Activated T-helper 2 cell treated with anti-CD3 and anti-CD28 coated beads, Interferon-gamma antibody, Interleukin-2, Interleukin-4, amounts not matched to agents 10 μg/mL and 5 μg/mL and 100 μg/mL, durations not matched to agents 14 hours and 24 hours and 36 hours (primary cell): ENCODE measurements around the gene AUTS2. TPM values are rescaled to one million over a fixed set of nuclear protein-coding genes. Genes with fewer than 3 reads are reported as not detected.
A peak's percentile ranks its signal among the peaks of the same experiment; 100 is the strongest.
"Not testable (repeated sequence)": the region's sequence is repeated elsewhere in the genome, so short reads cannot be mapped to it uniquely, and the experiment has no call there.

Experiments
- DNase-seq: peaks from one replicate; pipeline ENCODE4 v3.0.0; 2021; ENCODE audit warnings: low spot score
- H3K27ac Mint-ChIP-seq: one replicate; pipeline ENCODE4 v1.8.0; 2021; ENCODE audit warnings: mixed read lengths
- H3K27me3 Mint-ChIP-seq: one replicate; pipeline ENCODE4 v1.8.0; 2021; ENCODE audit warnings: low read depth, mixed read lengths
- H3K36me3 Mint-ChIP-seq: one replicate; pipeline ENCODE4 v1.8.0; 2021; ENCODE audit warnings: low read depth, mixed read lengths
- H3K4me1 Mint-ChIP-seq: one replicate; pipeline ENCODE4 v1.8.0; 2021; ENCODE audit warnings: low read depth, mixed read lengths
- H3K4me3 Mint-ChIP-seq: one replicate; pipeline ENCODE4 v1.8.0; 2021; ENCODE audit warnings: low read depth, mild to moderate bottlenecking, moderate library complexity, mixed read lengths
- H3K9me3 Mint-ChIP-seq: one replicate; pipeline ENCODE4 v1.8.0; 2021; ENCODE audit warnings: mixed read lengths
- intact Hi-C: fragments of 100-400 bp; cut with micrococcal nuclease; formaldehyde crosslinking; loops from one replicate; pipeline ENCODE4 v1.15.1; 2023
- total RNA-seq: library from RNA; stranded (reverse); gene quantifications from 2 replicates; pipeline ENCODE4 v1.2.3, GENCODE V29; 2022

Gene AUTS2
- total RNA-seq, 1 donor from 2014 or later: 1.1 TPM

- no peaks in the 10 kb centered on the region for H3K36me3 Mint-ChIP-seq
- no peak overlapping the region for H3K4me3 Mint-ChIP-seq
- H3K27ac Mint-ChIP-seq: no peak overlapping the region
- peaks cover 6% of the 10 kb centered on the region for H3K9me3 Mint-ChIP-seq
- no peak for DNase-seq
- H3K27me3 Mint-ChIP-seq: peaks cover 14% of the 10 kb centered on the region
- intact Hi-C loops: loop anchor here (5.0 kb wide), 1 partner anchor 131 kb away; no protein-coding TSS in a partner anchor
- peaks cover 18% of the 10 kb centered on the region for H3K4me1 Mint-ChIP-seq
Observed at GRCh38 chr7:70645876-70646351, 1047.6 kb downstream of the AUTS2 start.

DNA sequence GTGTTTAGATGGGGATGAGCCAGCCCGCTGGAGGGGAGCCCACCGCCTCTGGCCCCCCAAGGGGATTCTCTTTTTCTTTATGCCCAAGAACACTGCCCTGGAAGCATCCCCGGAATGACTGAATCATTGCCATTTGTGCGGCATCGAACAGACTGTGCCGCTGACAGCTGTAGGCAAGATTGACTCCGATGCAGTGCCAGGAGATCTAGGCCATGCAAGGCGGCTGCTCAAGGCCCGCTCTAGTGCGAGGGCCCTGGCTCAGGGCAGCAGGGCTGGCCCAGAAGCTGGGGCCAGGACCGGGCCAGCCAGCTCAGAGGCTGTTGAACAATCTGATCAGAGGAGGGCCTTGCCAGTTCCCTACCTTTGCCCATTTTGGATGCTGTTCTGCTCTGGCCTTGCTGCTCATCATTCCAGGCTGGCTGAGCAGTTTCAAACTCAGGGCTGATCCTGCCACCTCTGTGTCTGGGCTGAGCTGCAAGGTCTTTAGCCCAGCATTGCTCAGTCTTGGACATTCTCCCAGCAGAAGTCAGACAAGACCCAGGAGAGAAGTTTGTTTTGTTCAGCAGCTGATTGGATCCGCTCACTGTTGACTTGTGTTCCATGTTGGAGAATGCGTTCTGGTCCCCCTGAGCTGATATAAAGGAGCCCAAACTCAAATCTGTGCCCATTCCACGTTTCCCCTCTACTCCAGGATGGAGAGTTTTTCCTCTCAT lies 1048.4 kb downstream of the AUTS2 start:
- H3K4me3 Mint-ChIP-seq: no peak overlapping the region
- H3K36me3 Mint-ChIP-seq: no peaks in the 10 kb centered on the region
- H3K27ac Mint-ChIP-seq: no peak overlapping the region
- H3K4me1 Mint-ChIP-seq: peaks cover 18% of the 10 kb centered on the region
- H3K27me3 Mint-ChIP-seq: peaks cover 19% of the 10 kb centered on the region
- no peak for DNase-seq
- peaks cover 10% of the 10 kb centered on the region for H3K9me3 Mint-ChIP-seq
- intact Hi-C loops: loop anchor here (5.0 kb wide), 1 partner anchor 131 kb away; no protein-coding TSS in a partner anchor

DNA sequence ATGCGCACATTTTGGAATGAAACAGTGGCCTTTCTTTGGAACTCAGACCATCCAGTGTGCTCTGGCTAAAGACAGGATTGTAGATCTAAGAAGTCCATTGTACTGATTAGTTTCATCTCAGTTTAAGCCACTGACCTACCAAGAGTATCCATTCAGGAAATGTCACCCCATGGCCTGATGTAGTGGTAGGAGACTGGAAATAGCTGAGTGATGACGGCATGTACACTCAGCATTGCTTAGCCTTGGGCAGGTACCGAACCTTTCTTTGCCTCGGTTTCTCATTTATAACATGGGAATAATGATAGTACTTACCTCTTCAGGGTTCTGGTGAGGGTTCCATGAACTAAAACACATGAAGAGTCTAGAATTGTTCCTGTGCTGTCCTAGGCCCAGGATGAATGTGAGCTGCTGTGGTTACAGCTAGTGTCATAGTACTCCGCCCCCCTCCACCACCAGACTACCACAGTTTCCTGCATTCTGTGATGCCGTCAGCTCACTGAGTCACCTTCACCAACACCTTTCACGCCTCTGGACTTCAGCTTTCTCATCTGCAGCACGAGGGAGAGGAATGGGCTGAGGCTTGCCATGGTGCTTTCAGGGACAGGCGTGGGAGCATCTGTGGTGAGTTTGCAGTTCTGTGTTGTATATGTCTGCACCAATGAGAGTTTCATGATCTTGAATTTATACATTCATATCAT lies 1049.7 kb downstream of the AUTS2 start:
- Mint-ChIP-seq H3K4me1 (peaks cover 18% of the 10 kb centered on the region), H3K9me3 (peaks cover 10% of the 10 kb centered on the region), H3K4me3 (peak overlapping the region; percentile 21), H3K27me3 (peaks cover 27% of the 10 kb centered on the region), H3K36me3 (no peaks in the 10 kb centered on the region), H3K27ac (peak overlapping the region; percentile 60)
- peak; percentile 70 for DNase-seq
- intact Hi-C loops: loop anchor here (1.0 to 5.0 kb wide), 2 partner anchors 31 to 129 kb away; no protein-coding TSS in a partner anchor

DNA sequence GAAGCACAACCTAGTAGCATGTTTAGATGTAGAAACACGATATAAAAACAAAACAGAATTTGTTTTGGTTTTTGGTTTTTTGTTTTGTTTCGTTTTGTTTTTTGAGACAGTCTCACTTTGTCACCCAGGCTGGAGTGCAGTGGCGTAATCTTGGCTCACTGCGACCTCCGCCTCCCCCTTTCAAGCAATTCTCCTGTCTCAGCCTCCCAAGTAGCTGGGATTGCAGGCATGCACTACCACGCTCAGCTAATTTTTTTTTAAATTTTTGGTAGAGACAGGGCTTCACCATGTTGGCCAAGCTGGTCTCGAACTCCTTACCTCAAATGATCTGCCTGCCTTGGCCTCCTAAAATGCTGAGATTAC lies 1050.2 kb downstream of the AUTS2 start:
- DNase-seq, H3K36me3 Mint-ChIP-seq: not testable (repeated sequence)
- Mint-ChIP-seq H3K9me3 (peaks cover 13% of the 10 kb centered on the region), H3K4me1 (peaks cover 18% of the 10 kb centered on the region), H3K4me3 (peak overlapping the region; percentile 21), H3K27me3 (peaks cover 31% of the 10 kb centered on the region), H3K27ac (peak overlapping the region; percentile 60)
- intact Hi-C loops: loop anchor here (1.0 to 5.0 kb wide), 2 partner anchors 31 to 129 kb away; no protein-coding TSS in a partner anchor

GRCh38 chr7:70649323-70649722 lies 1051.0 kb downstream of the AUTS2 start:
- H3K9me3 Mint-ChIP-seq: peaks cover 13% of the 10 kb centered on the region
- intact Hi-C loops: loop anchor here (5.0 kb wide), 1 partner anchor 128 kb away; no protein-coding TSS in a partner anchor
- no peak overlapping the region for H3K4me3 Mint-ChIP-seq
- no peak for DNase-seq
- H3K36me3 Mint-ChIP-seq: no peaks in the 10 kb centered on the region
- H3K27me3 Mint-ChIP-seq: peaks cover 35% of the 10 kb centered on the region
- H3K27ac Mint-ChIP-seq: no peak overlapping the region
- H3K4me1 Mint-ChIP-seq: peaks cover 18% of the 10 kb centered on the region

- peaks cover 24% of the 10 kb centered on the region for H3K27me3 Mint-ChIP-seq
- H3K36me3 Mint-ChIP-seq: no peaks in the 10 kb centered on the region
- H3K4me3 Mint-ChIP-seq: no peak overlapping the region
- DNase-seq: no peak
- H3K4me1 Mint-ChIP-seq: peaks cover 4% of the 10 kb centered on the region
- intact Hi-C loops: no loop called here
- no peak overlapping the region for H3K27ac Mint-ChIP-seq
- H3K9me3 Mint-ChIP-seq: peaks cover 13% of the 10 kb centered on the region
Observed at GRCh38 chr7:70654146-70654545, 1055.9 kb downstream of the AUTS2 start.

- no peak overlapping the region for H3K27ac Mint-ChIP-seq
- no peak overlapping the region for H3K4me3 Mint-ChIP-seq
- H3K36me3 Mint-ChIP-seq: no peaks in the 10 kb centered on the region
- no peak for DNase-seq
- H3K27me3 Mint-ChIP-seq: peaks cover 24% of the 10 kb centered on the region
- peaks cover 8% of the 10 kb centered on the region for H3K4me1 Mint-ChIP-seq
- H3K9me3 Mint-ChIP-seq: peaks cover 13% of the 10 kb centered on the region
- intact Hi-C loops: no loop called here
Observed at GRCh38 chr7:70654979-70655378, 1056.7 kb downstream of the AUTS2 start.

GRCh38 chr7:70655694-70656093 lies 1057.4 kb downstream of the AUTS2 start:
- peaks cover 9% of the 10 kb centered on the region for H3K9me3 Mint-ChIP-seq
- no peak overlapping the region for H3K27ac Mint-ChIP-seq
- no peaks in the 10 kb centered on the region for H3K36me3 Mint-ChIP-seq
- no peak for DNase-seq
- intact Hi-C loops: no loop called here
- peaks cover 22% of the 10 kb centered on the region for H3K27me3 Mint-ChIP-seq
- H3K4me3 Mint-ChIP-seq: no peak overlapping the region
- peaks cover 10% of the 10 kb centered on the region for H3K4me1 Mint-ChIP-seq

DNA sequence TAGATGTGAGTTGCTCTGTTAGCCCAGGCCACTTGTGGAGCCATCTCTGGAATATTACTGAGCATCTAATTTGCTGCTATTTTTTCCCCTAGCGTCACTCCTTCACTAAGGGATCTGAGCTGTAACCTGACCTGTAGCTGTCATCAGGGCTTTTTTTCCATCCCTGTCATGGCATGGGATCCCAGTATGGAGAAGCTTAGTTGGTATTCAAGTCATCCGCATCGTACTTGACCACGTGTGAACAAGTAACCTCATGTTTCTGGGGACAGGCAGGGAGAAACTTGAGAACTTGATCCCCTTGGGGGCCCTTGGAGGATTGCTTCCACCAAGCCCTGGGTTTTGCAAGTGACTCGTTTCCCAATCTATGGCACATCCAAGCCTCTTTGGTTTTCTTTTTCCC lies 1059.3 kb downstream of the AUTS2 start:
- Mint-ChIP-seq H3K4me1 (peaks cover 12% of the 10 kb centered on the region), H3K9me3 (peaks cover 3% of the 10 kb centered on the region), H3K27me3 (peaks cover 11% of the 10 kb centered on the region), H3K4me3 (no peak overlapping the region), H3K27ac (no peak overlapping the region), H3K36me3 (no peaks in the 10 kb centered on the region)
- intact Hi-C loops: no loop called here
- no peak for DNase-seq

DNA sequence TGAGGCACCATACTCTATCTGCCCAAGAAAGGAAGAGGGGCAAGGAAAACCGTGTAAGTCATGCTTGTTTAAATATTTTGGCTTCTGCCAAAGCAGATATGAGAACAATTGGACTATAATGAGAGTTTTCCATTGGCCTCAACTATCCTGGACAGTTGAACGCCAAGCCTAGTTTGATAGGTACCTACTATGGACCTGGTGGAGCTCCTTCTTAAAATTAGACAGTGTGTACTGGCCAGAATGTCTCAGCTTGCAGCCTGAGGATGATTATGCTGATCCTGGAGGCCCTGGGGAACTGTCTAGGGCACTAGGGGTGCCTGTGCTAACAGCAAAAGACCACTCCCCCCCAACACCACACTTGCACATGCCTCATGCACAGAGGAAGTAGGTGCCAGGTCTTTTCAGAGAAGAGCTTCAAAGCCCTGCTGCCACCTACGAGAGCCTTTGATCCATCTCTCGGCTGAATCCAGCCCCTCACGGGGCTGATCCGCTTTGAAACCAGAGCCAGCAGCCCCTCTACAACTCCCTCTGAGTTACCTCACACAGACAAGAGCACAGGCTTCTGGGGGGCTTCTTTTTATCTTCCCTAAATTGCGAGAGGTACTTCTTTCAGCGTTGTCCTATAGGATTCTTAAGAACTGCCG lies 1059.8 kb downstream of the AUTS2 start:
- Mint-ChIP-seq H3K9me3 (peaks cover 3% of the 10 kb centered on the region), H3K27me3 (peaks cover 9% of the 10 kb centered on the region), H3K4me3 (no peak overlapping the region), H3K4me1 (peaks cover 12% of the 10 kb centered on the region), H3K27ac (no peak overlapping the region), H3K36me3 (no peaks in the 10 kb centered on the region)
- no peak for DNase-seq
- intact Hi-C loops: no loop called here

- Mint-ChIP-seq H3K9me3 (no peaks in the 10 kb centered on the region), H3K27ac (no peak overlapping the region), H3K4me1 (peaks cover 12% of the 10 kb centered on the region), H3K36me3 (no peaks in the 10 kb centered on the region), H3K27me3 (peaks cover 1% of the 10 kb centered on the region), H3K4me3 (no peak overlapping the region)
- DNase-seq: no peak
- intact Hi-C loops: no loop called here
Observed at GRCh38 chr7:70659263-70659662, 1061.0 kb downstream of the AUTS2 start.

- Mint-ChIP-seq H3K27me3 (peaks cover 1% of the 10 kb centered on the region), H3K4me3 (no peak overlapping the region), H3K4me1 (peaks cover 12% of the 10 kb centered on the region), H3K36me3 (no peaks in the 10 kb centered on the region), H3K9me3 (no peaks in the 10 kb centered on the region), H3K27ac (no peak overlapping the region)
- no peak for DNase-seq
- intact Hi-C loops: no loop called here
Observed at GRCh38 chr7:70660154-70660818, 1062.0 kb downstream of the AUTS2 start.
